ENCODE results near the gene TMEM131.

The TMEM131 gene

GRCh38 chr2:97994476-97994875, 1.3 kb downstream of the TMEM131 start:
- H3K4me3 ChIP-seq (ENCODE audit: low read depth, low read length) = peak overlapping the region; percentile 84
- ChIA-PET CTCF (interaction anchor here (0.9 to 1.1 kb wide), 2 partner anchors 13 to 188 kb away, joined by 4 to 7 read pairs; no protein-coding TSS in a partner anchor), POLR2A (interaction anchor here (0.9 kb wide), 1 partner anchor 44 kb away, joined by 3 read pairs; no protein-coding TSS in a partner anchor)
- no peak for TF ChIP-seq CTCF (IDR thresholded peaks at IDR 0.05; ENCODE audit: insufficient read depth, low read length, missing control alignments)
- DNase-seq (ENCODE audit: low read depth, low spot score) = no peak

GRCh38 chr2:97993926-97994325, 1.8 kb downstream of the TMEM131 start:
- TF ChIP-seq CTCF (IDR thresholded peaks at IDR 0.05; ENCODE audit: insufficient read depth, low read length, missing control alignments) = no peak
- ChIA-PET POLR2A (no interaction called here), CTCF (no interaction called here)
- no peak for DNase-seq (ENCODE audit: low read depth, low spot score)
- H3K4me3 ChIP-seq (ENCODE audit: low read depth, low read length) = peak overlapping the region; percentile 84

DNA sequence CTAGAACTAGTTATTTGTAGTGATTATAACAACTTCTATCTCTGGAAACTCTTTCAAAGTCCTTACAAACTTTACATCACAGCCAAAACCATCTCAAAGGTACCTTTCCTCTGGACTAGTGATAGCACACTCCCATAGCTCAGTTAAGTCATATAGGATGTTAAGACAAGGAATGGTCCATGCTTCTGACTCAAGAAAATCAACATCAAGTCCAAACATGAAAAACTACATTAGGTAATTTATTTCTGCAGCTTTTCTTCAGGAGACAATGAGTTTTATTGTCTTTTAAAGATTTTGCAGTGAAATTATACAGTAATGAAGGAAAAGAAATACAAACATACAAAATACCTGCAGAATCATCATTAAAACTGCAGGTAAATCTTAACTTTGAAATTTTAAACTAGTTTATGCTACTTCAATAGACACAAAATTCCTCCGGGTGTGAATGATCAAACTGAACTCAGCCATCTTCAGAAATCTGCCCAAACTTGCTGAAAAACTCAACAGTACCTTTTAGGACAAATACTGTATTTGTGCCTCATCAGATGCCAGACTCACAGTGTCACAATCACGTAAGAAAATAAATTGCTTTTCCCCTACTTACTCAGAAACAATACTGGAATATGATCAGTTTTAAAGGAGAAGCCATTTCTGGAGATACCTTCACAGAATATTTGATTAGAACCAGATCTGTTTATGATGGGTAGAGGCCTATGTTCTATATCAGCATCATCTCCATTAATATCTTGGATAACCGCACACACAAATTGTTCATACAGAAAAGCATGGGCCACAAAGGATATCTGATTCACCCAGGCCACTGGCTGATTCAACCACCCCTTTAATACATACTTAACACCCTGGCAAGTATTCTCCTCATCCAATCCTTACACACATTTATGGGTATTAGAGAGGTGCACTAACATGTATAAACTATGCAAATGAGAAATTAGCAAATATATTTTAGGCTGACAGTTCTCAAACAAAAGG, 2.6 kb downstream of the TMEM131 start:
- H3K4me3 ChIP-seq (ENCODE audit: low read depth, low read length) = peak overlapping the region; percentile 84; the same call in 1 of the 2 replicates
- no peak for TF ChIP-seq CTCF (IDR thresholded peaks at IDR 0.05; ENCODE audit: insufficient read depth, low read length, missing control alignments)

DNA sequence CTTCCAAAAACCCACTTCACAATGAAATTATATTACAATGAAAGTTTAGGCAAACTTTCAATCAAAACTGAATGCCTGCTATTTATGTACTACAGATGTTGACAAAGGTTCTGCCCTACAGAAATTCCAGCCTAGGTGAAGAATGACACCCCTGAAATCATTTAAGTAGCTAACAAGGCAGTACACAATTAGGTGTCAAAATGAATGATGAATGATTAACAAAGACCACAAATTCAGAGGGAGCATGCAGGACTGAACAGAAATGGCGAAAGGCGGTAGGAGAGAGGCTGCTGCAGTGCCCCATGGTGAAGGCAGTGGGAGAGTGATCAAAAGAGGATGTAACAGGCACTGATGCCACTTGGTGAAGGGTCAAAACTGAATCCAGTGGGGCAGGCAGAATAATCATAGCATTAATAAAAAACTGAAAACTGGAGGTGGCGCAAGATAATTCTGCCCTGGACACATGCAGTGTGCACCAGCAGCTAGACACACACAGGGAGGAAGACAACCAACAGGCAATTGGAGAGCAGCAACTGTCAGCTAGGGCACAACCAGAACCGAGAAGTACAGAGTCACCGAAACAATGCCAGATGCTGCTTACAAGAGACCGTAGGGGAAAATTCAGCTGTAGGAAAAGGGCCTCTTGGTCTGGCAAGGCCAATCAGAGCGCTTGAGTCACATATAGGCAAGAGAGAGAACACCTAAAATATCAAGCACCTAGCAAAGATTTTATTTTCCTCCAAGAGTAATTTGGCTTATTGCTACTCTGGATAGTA, 4.5 kb downstream of the TMEM131 start:
- H3K4me3 ChIP-seq (ENCODE audit: low read depth, low read length) = no peak overlapping the region
- POLR2A ChIA-PET = no interaction called here
- CTCF ChIA-PET = interaction anchor here (1.7 kb wide), 1 partner anchor 185 kb away, joined by 6 read pairs; no protein-coding TSS in a partner anchor
- no peak for DNase-seq (ENCODE audit: low read depth, low spot score)
- TF ChIP-seq CTCF (IDR thresholded peaks at IDR 0.05; ENCODE audit: insufficient read depth, low read length, missing control alignments) = no peak

More for the DNA sequence above, 2.6 kb downstream of the TMEM131 start:
- ChIA-PET POLR2A (no interaction called here), CTCF (interaction anchor here (0.7 kb wide), 1 partner anchor 186 kb away, joined by 5 read pairs; no protein-coding TSS in a partner anchor)
- no peak for DNase-seq (ENCODE audit: low read depth, low spot score)

DNA sequence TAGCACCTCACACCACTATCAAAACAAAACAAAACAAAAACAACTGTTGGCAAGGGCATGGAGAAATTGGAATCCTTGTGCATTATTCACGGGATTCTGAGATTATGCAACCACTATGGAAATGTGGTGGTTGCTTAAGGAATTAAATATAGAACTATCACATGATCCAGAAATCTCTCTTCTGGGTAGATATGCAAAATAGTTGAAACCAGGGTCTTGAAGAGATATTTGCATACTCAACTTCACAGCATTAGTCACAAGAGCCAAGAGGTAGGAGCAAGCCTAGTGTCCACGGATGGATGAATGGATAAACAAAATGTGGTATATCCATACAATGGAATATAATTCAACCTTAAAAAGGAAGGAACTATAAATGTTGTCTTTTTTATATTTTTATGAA, 7.0 kb downstream of the TMEM131 start:
- ChIA-PET POLR2A (no interaction called here), CTCF (no interaction called here)
- no peak for TF ChIP-seq CTCF (IDR thresholded peaks at IDR 0.05; ENCODE audit: insufficient read depth, low read length, missing control alignments)
- no peak for DNase-seq (ENCODE audit: low read depth, low spot score)
- no peak overlapping the region for H3K4me3 ChIP-seq (ENCODE audit: low read depth, low read length)

Measured in AG04449 (cell line).